Natural killer cell treated with Interleukin-12 subunit alpha and Interleukin-12 subunit beta and Interleukin-15 and Interleukin-18, amount 100 ng/mL, for 72 hours (primary cell): Measurements from ENCODE around the gene YY1AP1. TPM values are rescaled to one million over a fixed set of nuclear protein-coding genes. Genes with fewer than 3 reads are reported as not detected.

Source experiments
- ATAC-seq, 2 donors: fragments of 150-1000 bp; cut with Tn5 transposase in 1 of 2; sonication (Bioruptor Pico), chemical (Tn5 transposase) in 1 of 2; 2 replicates each; pipeline ENCODE4 v1.10.0; 2021
- DNase-seq: peaks from one replicate; pipeline ENCODE4 v3.0.0; 2022; ENCODE audit warnings: low spot score
- H3K27ac Mint-ChIP-seq, 2 donors: 1 replicate in 1 of 2; 2 replicates in 1 of 2; pipeline ENCODE4 v1.8.0; 2022; ENCODE audit warnings: mixed read lengths in 2 of 2, mild to moderate bottlenecking in 1 of 2, moderate library complexity in 1 of 2
- H3K27me3 Mint-ChIP-seq, 2 donors: 1 replicate in 1 of 2; 2 replicates in 1 of 2; pipeline ENCODE4 v1.8.0; 2022; ENCODE audit warnings: mixed read lengths in 2 of 2
- H3K36me3 Mint-ChIP-seq: one replicate; pipeline ENCODE4 v1.8.0; 2022; ENCODE audit warnings: mixed read lengths
- H3K4me1 Mint-ChIP-seq, 2 donors: 1 replicate in 1 of 2; 2 replicates in 1 of 2; pipeline ENCODE4 v1.8.0; 2022; ENCODE audit warnings: low read depth in 2 of 2, mixed read lengths in 2 of 2, mild to moderate bottlenecking in 1 of 2
- H3K4me3 Mint-ChIP-seq: one replicate; pipeline ENCODE4 v1.8.0; 2022; ENCODE audit warnings: mixed read lengths
- H3K9me3 Mint-ChIP-seq: 2 replicates; pipeline ENCODE4 v1.8.0; 2022; ENCODE audit warnings: mixed read lengths
- total RNA-seq, 2 donors: library from RNA; stranded (reverse); gene quantifications; one replicate each; pipeline ENCODE4 v1.2.3, GENCODE V29; 2022

Gene YY1AP1
- total RNA-seq, 2 donors from 2014 or later = 73.3 to 88.9 TPM

GRCh38 chr1:155609515-155610256 lies 78.9 kb downstream of the YY1AP1 start, which contains the start of gene MSTO1:
MSTO1 (plus strand) TSS chr1:155610218; CDS start chr1:155610249, 31 bp downstream.
- DNase-seq = peak; percentile 98
- ATAC-seq = peak; percentile 97
- H3K36me3 Mint-ChIP-seq = peaks cover 3% of the 10 kb centered on the region
- H3K27ac Mint-ChIP-seq = peak within 1 kb of the TSS; percentile 78 to 97
- no peaks in the 10 kb centered on the region for H3K9me3 Mint-ChIP-seq
- no peaks in the 10 kb centered on the region for H3K27me3 Mint-ChIP-seq
- H3K4me1 Mint-ChIP-seq = peaks cover 5 to 11% of the 10 kb centered on the region in 2 donors
- peak within 1 kb of the TSS; percentile 94 for H3K4me3 Mint-ChIP-seq

Other genes starting within 250 kb of the YY1AP1 start
- gene ASH1L, start 126.0 kb downstream of the YY1AP1 start, total RNA-seq = 10 to 100 TPM; 54.3 to 85.5 TPM
- gene MSTO1, start 78.6 kb downstream of the YY1AP1 start, total RNA-seq = 100 to 1,000 TPM in 1 of 2 donors, 10 to 100 TPM in 1; 63.9 to 116 TPM
- gene DAP3, start 317 bp upstream of the YY1AP1 start, total RNA-seq = 100 to 1,000 TPM; 127 to 215 TPM
- 100 to 1,000 TPM in 1 of 2 donors, 10 to 100 TPM in 1; 91.0 to 124 TPM for gene GON4L, start 168.4 kb upstream of the YY1AP1 start, total RNA-seq
- gene SYT11, start 170.8 kb upstream of the YY1AP1 start, total RNA-seq = 10 to 100 TPM; 29.3 to 43.9 TPM
- gene RIT1, start 222.6 kb upstream of the YY1AP1 start, total RNA-seq = 10 to 100 TPM; 29.4 to 40.2 TPM
- gene KHDC4, start 245.6 kb upstream of the YY1AP1 start, total RNA-seq = 10 to 100 TPM; 47.6 to 96.0 TPM